HG03139 (cell line): ENCODE results near the gene GRAMD4.

Source experiments
- ATAC-seq: cut with Tn5 transposase; IDR thresholded peaks from one replicate; pipeline ENCODE4 v1.9.1; 2021; ENCODE audit not compliant: unreplicated experiment

GRAMD4 gene

GRCh38 chr22:46596032-46596441, 24.1 kb upstream of the GRAMD4 start:
- no peak for ATAC-seq

- no peak for ATAC-seq
These were observed 23.4 kb upstream of the GRAMD4 start for GRCh38 chr22:46596819-46597218.

- ATAC-seq = no peak
These were observed 22.0 kb upstream of the GRAMD4 start for GRCh38 chr22:46598224-46598623.

- no peak for ATAC-seq
These were observed 21.3 kb upstream of the GRAMD4 start for GRCh38 chr22:46598737-46599424.

GRCh38 chr22:46600273-46600796, 19.9 kb upstream of the GRAMD4 start:
- no peak for ATAC-seq

- no peak for ATAC-seq
These were observed 18.2 kb upstream of the GRAMD4 start for GRCh38 chr22:46602025-46602424.

GRCh38 chr22:46604306-46604690, 15.9 kb upstream of the GRAMD4 start:
- no peak for ATAC-seq

- ATAC-seq = no peak
These were observed 15.1 kb upstream of the GRAMD4 start for GRCh38 chr22:46605117-46605516.

GRCh38 chr22:46606886-46607285, 13.3 kb upstream of the GRAMD4 start:
- ATAC-seq = no peak

GRCh38 chr22:46607483-46608114, 12.6 kb upstream of the GRAMD4 start:
- no peak for ATAC-seq

GRCh38 chr22:46609175-46609690, 11.0 kb upstream of the GRAMD4 start:
- ATAC-seq = no peak

- ATAC-seq = no peak
These were observed 10.4 kb upstream of the GRAMD4 start for GRCh38 chr22:46609724-46610201.

GRCh38 chr22:46610356-46610755, 9.8 kb upstream of the GRAMD4 start:
- no peak for ATAC-seq

GRCh38 chr22:46611189-46611588, 9.0 kb upstream of the GRAMD4 start:
- ATAC-seq = no peak

GRCh38 chr22:46612341-46612903, 7.8 kb upstream of the GRAMD4 start:
- no peak for ATAC-seq

GRCh38 chr22:46612904-46613605, 7.1 kb upstream of the GRAMD4 start:
- no peak for ATAC-seq

GRCh38 chr22:46613606-46614021, 6.6 kb upstream of the GRAMD4 start:
- ATAC-seq = peak; percentile 48

- ATAC-seq = no peak
These were observed 5.9 kb upstream of the GRAMD4 start for GRCh38 chr22:46614025-46614931.

- ATAC-seq = no peak
These were observed 2.8 kb upstream of the GRAMD4 start for GRCh38 chr22:46617207-46617985.
